ENCODE data around the gene COL28A1.

COL28A1 gene

GRCh38 chr7:7321681-7322080 is 214.0 kb downstream of the COL28A1 start:
- no peak for DNase-seq

- no peak for DNase-seq
Measured at GRCh38 chr7:7318601-7319000, 217.1 kb downstream of the COL28A1 start.

- no peak for DNase-seq
Measured at GRCh38 chr7:7317850-7318249, 217.8 kb downstream of the COL28A1 start.

GRCh38 chr7:7315851-7316250 is 219.8 kb downstream of the COL28A1 start:
- DNase-seq = no peak

- DNase-seq = no peak
Measured at GRCh38 chr7:7312323-7312722, 223.3 kb downstream of the COL28A1 start.

GRCh38 chr7:7311001-7311400 is 224.7 kb downstream of the COL28A1 start:
- no peak for DNase-seq

- no peak for DNase-seq
Measured at GRCh38 chr7:7309203-7309602, 226.5 kb downstream of the COL28A1 start.

All from Kasumi-1 (cell line).